ENCODE data around the gene NCOA3.

Gene NCOA3

DNA sequence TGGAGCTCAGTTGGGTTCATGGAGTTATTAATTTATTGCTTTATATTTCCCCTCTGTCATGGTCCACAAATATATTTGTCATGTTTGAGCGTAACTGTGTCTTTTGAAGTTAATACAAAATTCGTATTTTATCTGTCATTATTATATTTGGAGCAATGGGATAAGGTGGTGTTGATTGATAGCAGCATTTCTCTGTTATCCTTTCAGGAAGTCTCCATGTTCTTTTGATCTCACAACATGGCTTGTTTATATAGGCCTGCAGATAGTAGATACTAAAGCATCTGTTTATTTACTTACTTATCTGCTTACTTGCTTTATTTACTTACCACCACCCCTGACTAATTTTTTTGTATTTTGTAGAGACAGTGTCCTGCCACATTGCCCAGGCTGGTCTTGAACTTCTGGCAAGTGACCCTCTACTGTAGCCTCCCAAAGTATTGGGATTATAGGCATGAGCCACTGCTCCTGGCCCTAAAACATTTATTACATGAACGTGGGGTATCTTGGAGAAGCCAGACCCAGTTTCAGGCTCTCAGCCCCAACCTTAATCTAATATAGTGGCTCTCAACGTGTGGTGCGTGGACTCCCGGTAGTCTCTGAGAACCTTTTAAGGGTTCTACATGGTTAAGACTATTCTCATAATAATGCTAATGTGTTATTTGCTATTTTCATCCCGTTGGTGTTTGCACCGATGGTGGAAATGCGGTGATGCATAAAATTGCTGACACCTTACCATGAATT lies 104.2 kb downstream of the NCOA3 start:
- no peak for DNase-seq

GRCh38 chr20:47606414-47606982 lies 104.8 kb downstream of the NCOA3 start:
- no peak for DNase-seq

DNA sequence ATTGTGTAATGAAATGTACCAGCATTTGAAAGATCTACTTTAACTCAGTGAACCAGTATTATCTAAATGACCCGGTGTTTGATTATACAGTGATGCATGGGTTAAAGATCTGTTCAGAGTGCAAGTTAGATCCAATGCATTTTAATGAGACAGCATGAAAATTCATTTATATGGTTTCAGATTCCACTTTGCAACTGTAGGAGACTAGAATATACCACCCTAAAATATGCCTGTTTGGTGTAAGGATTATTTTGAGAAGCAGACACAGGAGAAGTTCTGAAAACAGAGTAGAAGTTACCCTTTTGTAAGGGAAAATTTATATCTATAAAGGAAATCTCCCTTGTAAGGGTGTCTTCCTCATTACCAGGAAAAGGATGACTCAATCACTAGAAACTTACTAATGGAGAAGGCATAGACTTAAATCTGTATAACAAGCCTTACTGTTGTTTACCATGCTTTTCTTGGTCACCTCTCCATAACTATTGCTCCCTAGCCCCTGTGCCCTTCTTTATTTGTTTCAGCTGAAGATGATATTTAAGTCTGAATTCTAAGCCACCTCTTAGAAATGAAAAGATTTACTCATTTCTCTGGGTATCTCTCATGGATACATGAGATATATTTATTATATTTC lies 105.4 kb downstream of the NCOA3 start:
- DNase-seq: no peak

DNA sequence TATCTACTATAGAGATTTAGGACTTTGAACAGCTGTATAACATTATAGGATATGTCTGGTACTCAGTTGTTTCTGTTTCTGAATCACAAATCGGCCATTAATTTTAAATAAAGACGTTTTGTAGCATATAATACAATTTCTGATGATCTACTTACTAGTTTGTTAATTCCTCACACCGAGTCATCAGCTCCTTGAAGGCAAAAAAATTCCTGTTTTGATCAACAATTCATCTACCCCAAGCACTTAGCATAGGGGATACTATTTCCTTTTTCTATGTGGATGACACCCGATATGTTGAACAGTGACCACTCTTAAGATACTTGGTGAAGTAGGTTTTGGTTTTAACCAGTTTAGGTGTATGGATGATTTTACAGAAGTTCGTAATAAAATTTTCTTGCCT lies 107.3 kb downstream of the NCOA3 start:
- DNase-seq: no peak

- no peak for DNase-seq
Observed at GRCh38 chr20:47610247-47610944, 108.7 kb downstream of the NCOA3 start.

GRCh38 chr20:47610945-47611250 lies 109.2 kb downstream of the NCOA3 start:
- DNase-seq: no peak

DNA sequence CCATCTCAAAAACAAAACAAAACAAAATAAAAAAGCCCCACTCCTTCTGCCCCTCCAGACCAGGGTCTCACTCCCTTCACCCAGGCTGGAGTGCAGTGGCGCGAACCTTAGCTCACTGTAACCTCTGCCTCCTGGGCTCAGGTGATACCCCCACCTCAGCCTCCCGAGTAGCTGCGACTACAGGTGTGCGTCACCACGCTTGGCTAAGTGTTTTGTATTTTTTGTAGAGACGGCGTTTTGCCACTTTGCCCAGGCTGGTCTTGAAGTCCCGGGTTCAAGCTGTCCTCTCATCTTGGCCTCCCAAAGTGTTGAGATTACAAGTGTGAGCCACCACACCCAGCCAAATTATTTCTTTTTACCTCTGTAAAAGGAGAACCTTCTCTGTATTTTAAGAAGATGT lies 110.1 kb downstream of the NCOA3 start:
- no peak for DNase-seq

DNA sequence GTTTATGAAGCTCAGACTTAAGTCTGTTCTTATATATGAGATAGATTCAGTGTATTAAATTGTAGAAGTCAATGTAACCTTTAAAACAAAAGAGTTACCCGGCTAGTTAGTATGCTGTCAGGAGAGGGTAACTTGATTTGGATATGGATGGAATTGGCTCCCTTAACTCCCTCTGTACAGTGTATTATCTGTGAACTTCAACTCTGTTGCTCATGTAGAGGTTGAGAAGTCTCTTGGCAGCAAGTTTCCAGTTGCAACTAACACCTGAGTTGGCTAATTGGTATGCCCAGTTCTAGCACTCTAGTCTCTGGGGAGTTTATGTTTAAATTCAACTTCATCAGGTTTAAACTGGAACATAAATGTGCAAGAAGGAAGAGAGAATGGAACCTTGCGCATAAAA lies 111.0 kb downstream of the NCOA3 start:
- no peak for DNase-seq

DNA sequence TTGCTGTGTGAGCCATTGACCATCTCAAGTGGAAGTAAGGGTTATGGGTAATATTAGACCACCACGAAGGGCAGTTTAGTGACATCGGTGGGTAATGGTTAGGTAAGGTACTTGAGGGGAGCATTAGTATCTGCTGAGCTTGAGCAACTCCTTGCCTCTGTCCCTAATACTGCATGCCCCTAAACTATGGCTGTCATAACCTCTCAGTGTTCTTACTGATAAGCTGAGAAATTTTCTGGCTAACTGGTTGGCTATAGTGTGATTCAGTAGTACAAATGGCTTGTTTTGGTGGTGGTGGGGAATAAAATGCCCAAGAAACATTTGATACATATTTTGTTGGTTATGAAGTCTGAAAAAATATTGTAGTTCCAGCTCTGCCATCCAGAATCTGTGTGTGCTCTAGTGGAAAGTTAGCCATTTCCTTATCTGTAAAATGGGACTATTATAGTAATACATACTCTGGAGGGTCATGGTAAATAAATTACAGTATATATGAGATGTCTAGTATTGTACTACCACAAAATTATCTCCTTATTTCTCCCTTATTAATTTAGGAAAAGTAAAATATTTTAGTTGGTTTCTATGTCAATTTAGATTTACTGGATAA lies 113.1 kb downstream of the NCOA3 start:
- no peak for DNase-seq

GRCh38 chr20:47618479-47618878 lies 116.8 kb downstream of the NCOA3 start:
- no peak for DNase-seq

DNA sequence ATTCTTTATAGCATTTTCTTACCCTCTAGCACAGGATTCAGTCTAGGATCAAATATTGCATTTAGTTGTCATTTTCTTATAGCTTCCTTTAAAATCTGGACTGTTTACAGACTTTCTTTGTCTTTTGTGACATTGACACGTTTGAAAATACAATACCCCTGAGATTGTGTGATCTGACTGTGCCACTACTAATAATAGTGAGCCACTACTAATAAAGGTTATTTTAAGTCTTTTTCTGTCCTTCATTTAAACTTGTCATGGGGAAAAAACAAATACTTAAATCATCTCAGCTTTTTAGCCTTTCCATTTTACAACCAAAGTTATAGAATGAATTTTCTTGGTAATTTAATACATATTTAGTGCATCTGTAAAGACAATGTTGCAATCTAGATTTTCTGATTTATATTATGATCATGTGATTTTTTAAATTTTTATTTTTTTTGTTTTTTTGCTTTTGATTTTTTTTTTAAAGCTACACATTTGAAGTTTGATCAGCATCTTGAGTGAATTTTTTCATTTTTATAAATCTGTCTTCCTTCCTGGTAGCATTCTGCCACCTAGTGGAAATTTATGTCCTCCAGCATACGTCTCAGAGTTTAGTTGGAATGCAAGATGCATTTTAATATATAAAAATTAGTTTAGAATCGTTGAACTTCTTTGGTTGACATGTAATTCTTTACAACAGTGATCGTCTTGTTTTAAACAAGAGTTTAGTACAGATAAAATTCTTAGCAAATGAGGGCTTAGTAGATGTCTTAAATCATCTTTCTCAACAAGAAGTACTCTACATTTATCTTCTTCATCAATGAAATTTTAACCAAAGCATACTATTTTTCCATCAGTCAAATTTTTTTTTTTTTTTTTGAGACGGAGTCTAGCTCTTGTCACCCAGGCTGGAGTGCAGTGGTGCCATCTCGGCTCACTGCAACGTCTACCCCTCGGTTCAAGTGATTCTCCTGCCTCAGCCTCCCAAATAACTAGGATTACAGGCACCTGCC lies 119.4 kb downstream of the NCOA3 start:
- DNase-seq: peak; percentile 60

- no peak for DNase-seq
Observed at GRCh38 chr20:47622118-47622665, 120.5 kb downstream of the NCOA3 start.

- DNase-seq: no peak
Observed at GRCh38 chr20:47623206-47623605, 121.5 kb downstream of the NCOA3 start.

DNA sequence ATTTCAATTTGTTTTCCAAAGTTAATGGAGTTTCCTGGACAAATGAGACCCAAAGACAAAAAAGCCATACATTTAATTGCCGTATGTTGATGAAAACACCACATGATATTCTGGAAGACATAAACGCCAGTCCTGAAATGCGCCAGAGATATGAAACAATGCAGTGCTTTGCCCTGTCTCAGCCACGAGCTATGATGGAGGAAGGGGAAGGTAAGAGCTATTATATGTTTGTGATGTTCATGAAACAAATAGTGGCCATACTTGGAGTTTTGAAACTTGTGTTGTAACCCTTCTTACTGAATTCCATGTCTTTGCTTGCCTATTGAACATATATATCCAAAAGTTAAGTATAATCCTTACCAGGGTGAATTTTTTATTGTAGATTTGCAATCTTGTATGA lies 125.9 kb downstream of the NCOA3 start:
- DNase-seq: no peak

GRCh38 chr20:47629907-47630306 lies 128.2 kb downstream of the NCOA3 start:
- no peak for DNase-seq

GRCh38 chr20:47631078-47631477 lies 129.4 kb downstream of the NCOA3 start:
- no peak for DNase-seq

GRCh38 chr20:47635256-47635655 lies 133.6 kb downstream of the NCOA3 start:
- no peak for DNase-seq

DNA sequence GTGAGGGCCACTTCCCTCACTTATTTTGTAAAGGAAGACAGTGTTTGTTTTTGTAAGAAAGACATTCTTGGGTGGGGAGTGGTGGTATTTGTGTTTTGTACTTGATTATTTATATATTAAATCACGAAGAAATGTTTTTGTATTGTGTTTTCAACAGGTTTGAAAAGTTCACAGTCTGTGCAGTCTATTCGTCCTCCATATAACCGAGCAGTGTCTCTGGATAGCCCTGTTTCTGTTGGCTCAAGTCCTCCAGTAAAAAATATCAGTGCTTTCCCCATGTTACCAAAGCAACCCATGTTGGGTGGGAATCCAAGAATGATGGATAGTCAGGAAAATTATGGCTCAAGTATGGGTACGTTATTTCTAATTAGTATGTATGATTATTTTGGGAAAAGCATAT lies 137.2 kb downstream of the NCOA3 start:
- DNase-seq: no peak

DNA sequence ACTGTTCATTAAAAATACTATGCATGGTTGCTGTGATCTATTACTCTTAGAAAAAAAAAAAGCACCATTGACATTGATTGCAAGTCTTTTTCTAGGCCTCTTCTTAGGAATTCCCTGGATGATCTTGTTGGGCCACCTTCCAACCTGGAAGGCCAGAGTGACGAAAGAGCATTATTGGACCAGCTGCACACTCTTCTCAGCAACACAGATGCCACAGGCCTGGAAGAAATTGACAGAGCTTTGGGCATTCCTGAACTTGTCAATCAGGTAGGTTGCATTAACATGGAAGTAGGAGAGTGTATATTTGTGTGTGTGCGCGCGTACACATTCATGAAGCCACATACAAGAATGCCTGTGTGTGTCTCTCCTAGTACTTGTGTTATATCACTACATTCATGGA lies 140.4 kb downstream of the NCOA3 start:
- no peak for DNase-seq

- no peak for DNase-seq
Observed at GRCh38 chr20:47642624-47643023, 140.9 kb downstream of the NCOA3 start.

- DNase-seq: no peak
Observed at GRCh38 chr20:47645632-47646031, 143.9 kb downstream of the NCOA3 start.

GRCh38 chr20:47647994-47648393 lies 146.3 kb downstream of the NCOA3 start:
- no peak for DNase-seq

All from NCI-H1694 treated with DMSO at 0.1 percent for 48 hours (cell line).